CD1c-positive myeloid dendritic cell (primary cell): ENCODE measurements around the gene ATP9A.
"Not testable (repeated sequence)": the region's sequence is repeated elsewhere in the genome, so short reads cannot be mapped to it uniquely, and the experiment has no call there.

Experiments used
- DNase-seq: peaks from one replicate; pipeline ENCODE4 v3.0.0-alpha.2; 2016; ENCODE audit errors: extremely low spot score

Gene ATP9A

GRCh38 chr20:51574248-51575033 is 193.7 kb downstream of the ATP9A start:
- no peak for DNase-seq

- DNase-seq, result no peak
Measured at GRCh38 chr20:51573576-51574243, 194.5 kb downstream of the ATP9A start.

- DNase-seq, result no peak
Measured at GRCh38 chr20:51571460-51571794, 196.8 kb downstream of the ATP9A start.

DNA sequence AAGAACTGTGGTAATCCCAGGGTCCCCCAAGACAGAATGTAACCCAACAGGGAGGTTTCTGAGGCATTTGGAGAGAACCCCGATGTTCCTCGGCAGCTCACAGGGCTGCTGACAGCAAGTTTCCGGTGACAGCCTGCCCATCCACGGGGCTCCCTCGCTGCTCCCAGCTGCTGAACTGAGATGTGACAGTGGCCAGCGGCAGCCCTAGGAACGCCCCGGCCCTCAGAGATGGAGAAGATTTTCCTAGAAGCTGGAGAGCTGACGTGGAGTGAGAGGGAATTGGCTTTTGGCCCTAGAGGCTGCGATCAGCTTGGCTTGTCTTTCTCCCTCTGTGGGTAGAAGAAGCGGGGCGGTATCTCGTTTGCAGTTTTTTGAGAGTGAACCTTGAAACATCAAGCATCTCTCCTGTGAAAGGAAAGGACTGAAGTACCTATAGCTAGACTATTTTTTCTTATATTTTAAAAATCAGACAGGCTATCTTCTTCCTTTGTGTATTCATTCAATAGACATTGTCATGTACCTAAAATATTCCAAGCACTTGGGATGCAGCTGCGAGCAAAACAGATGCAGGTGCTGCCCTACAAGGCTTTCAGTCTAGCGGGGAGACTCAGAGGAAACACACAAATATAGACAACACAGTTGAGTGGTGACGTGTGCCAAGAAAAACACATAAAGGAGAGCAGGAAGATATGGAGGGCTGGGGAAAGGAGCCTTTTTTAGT is 197.3 kb downstream of the ATP9A start:
- no peak for DNase-seq

GRCh38 chr20:51569815-51570738 is 198.1 kb downstream of the ATP9A start:
- no peak for DNase-seq

DNA sequence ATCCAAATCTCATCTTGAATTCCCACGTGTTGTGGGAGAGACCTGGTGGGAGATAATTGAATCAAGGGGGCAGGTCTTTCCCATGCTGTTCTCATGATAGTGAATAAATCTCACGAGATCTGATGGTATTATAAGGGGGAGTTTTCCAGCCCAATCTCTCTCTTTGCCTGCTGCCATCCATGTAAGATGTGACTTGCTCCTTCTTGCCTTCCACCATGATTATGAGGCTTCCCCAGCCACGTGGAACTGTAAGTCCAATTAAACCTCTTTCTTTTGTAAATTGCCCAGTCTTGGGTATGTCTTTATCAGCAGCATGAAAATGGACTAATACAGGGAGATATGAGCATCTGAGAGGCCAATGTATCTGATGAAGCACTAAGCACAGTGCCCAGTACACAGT is 199.7 kb downstream of the ATP9A start:
- DNase-seq, result not testable (repeated sequence)

DNA sequence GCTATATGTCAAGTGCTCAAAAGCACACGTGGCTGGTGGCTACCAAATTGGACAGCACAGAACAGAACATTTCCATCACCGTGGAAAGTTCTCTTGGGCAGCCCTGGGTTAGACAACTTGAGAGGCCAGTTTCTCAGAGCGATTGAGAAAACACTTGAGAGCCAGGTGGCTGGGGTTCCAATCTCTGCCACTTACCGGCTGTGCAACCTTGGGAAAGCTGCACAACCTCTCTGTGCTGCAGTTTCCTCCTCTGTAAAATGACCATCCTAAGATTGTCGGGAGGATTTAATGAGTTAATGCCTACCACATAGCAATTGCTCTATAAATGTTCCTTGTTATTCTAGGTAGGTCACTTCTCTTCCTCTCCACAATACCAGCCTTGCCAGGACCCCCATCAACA is 200.6 kb downstream of the ATP9A start:
- DNase-seq, result no peak

GRCh38 chr20:51566594-51566993 is 201.6 kb downstream of the ATP9A start:
- no peak for DNase-seq

- no peak for DNase-seq
Measured at GRCh38 chr20:51565298-51566144, 202.7 kb downstream of the ATP9A start.

GRCh38 chr20:51563486-51564332 is 204.5 kb downstream of the ATP9A start:
- DNase-seq, result no peak

GRCh38 chr20:51563174-51563485 is 205.1 kb downstream of the ATP9A start:
- DNase-seq, result no peak

DNA sequence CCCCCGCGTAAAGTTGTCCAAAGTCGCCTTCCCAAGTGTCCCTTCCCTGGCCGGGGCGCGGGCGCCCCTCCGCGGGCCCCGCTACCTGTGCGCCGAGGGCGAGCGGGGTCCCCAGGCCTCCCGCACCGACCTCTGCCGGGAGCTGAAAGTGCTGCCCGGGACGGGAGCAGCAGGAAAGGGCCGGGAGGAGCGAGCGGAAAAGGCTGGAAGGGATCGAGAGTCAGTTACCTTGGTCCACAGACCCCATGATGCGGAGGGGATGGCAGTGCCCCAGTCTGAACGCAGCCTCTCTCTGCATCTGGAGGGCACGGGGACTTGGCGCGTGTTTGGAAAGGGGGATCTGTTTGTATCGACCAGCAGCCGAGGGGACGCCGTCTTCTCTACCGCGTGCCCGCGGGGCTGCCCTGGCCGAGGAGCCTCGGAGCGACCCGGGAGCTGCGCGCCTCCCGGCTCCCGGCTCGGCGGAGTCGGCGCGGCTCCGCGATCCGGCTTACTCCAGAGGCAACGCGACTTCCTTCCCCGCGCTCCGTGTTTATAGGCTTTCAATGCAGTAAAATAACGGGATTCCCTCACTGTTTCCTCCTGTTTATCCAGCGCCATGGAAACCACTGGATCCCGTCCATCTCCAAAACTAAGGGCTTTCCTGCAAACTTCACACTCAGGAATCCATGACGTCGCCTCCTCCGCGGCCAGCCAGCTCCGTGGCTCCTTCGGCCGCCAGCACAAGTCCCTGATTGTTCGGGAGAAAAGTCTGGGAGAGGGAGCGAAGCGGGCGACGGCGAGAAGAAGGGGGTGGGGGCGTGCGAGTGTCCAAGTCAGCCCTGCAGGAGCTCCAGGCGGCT is 205.6 kb downstream of the ATP9A start:
- DNase-seq, result peak; percentile 17

DNA sequence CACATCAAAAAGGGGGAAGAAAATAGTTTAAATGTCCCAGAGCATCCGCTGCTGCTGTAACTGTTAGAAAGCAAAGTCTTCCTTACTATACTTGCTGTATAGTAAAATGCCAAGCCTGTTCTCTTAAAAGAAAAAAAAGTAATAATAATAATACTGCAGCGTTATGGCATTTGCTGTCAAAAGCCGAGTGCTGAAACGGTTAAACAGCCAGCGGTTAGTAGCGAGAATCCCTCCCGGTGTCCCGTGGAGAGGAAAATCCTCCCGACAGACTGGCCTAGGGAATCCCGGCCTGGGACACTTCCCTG is 206.2 kb downstream of the ATP9A start:
- no peak for DNase-seq

GRCh38 chr20:51560550-51561307 is 207.5 kb downstream of the ATP9A start:
- no peak for DNase-seq

- no peak for DNase-seq
Measured at GRCh38 chr20:51560042-51560441, 208.1 kb downstream of the ATP9A start.

DNA sequence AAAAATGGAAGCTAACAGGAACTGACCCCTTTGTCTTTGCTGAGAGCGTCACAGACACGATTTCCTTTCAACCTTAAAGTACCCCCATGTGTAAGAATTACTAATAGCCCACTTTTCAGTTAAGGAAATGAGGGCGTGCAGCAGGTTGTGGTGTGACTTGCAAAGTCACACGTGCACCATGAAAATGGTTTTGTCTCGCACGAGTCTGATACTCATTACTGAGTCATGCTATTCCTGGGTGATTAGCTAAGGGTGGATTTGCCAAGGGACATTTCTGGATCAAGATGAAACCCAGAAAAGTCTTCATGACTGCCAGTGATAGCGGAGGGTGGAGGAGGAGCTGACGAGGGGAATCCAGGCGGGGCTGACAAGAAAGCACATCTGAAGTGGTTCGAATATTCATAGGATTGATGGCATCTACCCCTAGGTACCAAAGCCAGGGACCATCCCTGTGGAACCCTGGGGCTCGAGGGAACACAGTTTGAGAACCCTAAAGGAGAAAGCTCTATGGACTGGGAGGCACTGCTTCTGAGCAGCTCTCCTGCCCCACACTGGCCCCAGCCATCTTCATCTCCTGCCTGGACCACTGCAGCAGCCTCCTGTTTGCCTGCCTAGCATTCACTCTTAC is 213.5 kb downstream of the ATP9A start:
- DNase-seq, result no peak

GRCh38 chr20:51553897-51554486 is 214.2 kb downstream of the ATP9A start:
- no peak for DNase-seq

DNA sequence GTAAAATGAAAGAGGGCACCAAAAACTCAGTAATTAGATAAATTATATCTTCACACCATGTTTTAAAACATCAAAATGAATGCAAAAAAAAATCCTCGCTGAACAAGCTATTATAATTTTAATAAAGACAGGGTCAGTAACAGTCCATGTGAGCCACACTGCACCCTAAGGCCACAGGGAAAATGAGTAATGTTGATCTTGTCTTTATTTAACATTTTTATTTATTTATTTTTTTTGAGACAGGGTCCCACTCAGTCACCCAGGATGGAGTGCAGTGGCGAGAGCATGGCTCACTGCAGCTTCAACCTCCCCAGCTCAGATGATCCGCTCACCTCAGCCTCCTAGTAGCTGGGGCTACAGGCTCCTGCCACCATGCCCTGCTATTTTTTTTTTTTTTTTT is 217.0 kb downstream of the ATP9A start:
- no peak for DNase-seq
